Activated naive CD8-positive, alpha-beta T cell treated with anti-CD3 and anti-CD28 coated beads, Interleukin-2, amount 50 U/mL, for 24 hours (primary cell): ENCODE measurements around the gene AKNA.

Experiments used
- ATAC-seq: fragments of 150-1000 bp; cut with Tn5 transposase; one replicate; pipeline ENCODE4 v1.10.0; 2021
- DNase-seq: peaks from one replicate; pipeline ENCODE4 v3.0.0; 2021
- H3K27ac Mint-ChIP-seq: one replicate; pipeline ENCODE4 v1.8.0; 2021; ENCODE audit warnings: mild to moderate bottlenecking, mixed read lengths
- H3K27me3 Mint-ChIP-seq: one replicate; pipeline ENCODE4 v1.8.0; 2021; ENCODE audit warnings: mixed read lengths
- H3K36me3 Mint-ChIP-seq: one replicate; pipeline ENCODE4 v1.8.0; 2021; ENCODE audit warnings: low read depth, mixed read lengths
- H3K4me1 Mint-ChIP-seq: one replicate; pipeline ENCODE4 v1.8.0; 2021; ENCODE audit warnings: mixed read lengths
- H3K4me3 Mint-ChIP-seq: one replicate; pipeline ENCODE4 v1.8.0; 2021; ENCODE audit warnings: mild to moderate bottlenecking, moderate library complexity, mixed read lengths
- H3K9me3 Mint-ChIP-seq: one replicate; pipeline ENCODE4 v1.8.0; 2021; ENCODE audit warnings: mixed read lengths

AKNA gene

GRCh38 chr9:114369216-114370130 is 18.3 kb downstream of the AKNA start:
- H3K4me3 Mint-ChIP-seq, result no peak overlapping the region

GRCh38 chr9:114367772-114368569 is 19.8 kb downstream of the AKNA start:
- Mint-ChIP-seq H3K4me3 (no peak overlapping the region), H3K27me3 (no peaks in the 10 kb centered on the region), H3K36me3 (peaks cover 82% of the 10 kb centered on the region), H3K4me1 (peaks cover 90% of the 10 kb centered on the region), H3K27ac (peak overlapping the region; percentile 86), H3K9me3 (peaks cover 3% of the 10 kb centered on the region)
- no peak for DNase-seq
- no peak for ATAC-seq

More at GRCh38 chr9:114369216-114370130, 18.3 kb downstream of the AKNA start:
- H3K36me3 Mint-ChIP-seq, result peaks cover 78% of the 10 kb centered on the region
- ATAC-seq, result no peak
- peaks cover 3% of the 10 kb centered on the region for H3K9me3 Mint-ChIP-seq
- H3K27ac Mint-ChIP-seq, result peak overlapping the region; percentile 74
- H3K27me3 Mint-ChIP-seq, result no peaks in the 10 kb centered on the region
- DNase-seq, result no peak
- peaks cover 90% of the 10 kb centered on the region for H3K4me1 Mint-ChIP-seq

- H3K9me3 Mint-ChIP-seq, result peaks cover 3% of the 10 kb centered on the region
- H3K36me3 Mint-ChIP-seq, result peaks cover 81% of the 10 kb centered on the region
- peaks cover 89% of the 10 kb centered on the region for H3K4me1 Mint-ChIP-seq
- H3K27ac Mint-ChIP-seq, result peak overlapping the region; percentile 86
- H3K27me3 Mint-ChIP-seq, result no peaks in the 10 kb centered on the region
- DNase-seq (no peak), ATAC-seq (no peak)
- peak overlapping the region; percentile 53 for H3K4me3 Mint-ChIP-seq
Observed at GRCh38 chr9:114367366-114367765, 20.4 kb downstream of the AKNA start.

GRCh38 chr9:114366334-114367128 is 21.3 kb downstream of the AKNA start:
- H3K4me1 Mint-ChIP-seq, result peaks cover 82% of the 10 kb centered on the region
- H3K9me3 Mint-ChIP-seq, result peaks cover 3% of the 10 kb centered on the region
- peaks cover 81% of the 10 kb centered on the region for H3K36me3 Mint-ChIP-seq
- peak overlapping the region; percentile 86 for H3K27ac Mint-ChIP-seq
- peak; percentile 50 for ATAC-seq
- peak overlapping the region; percentile 53 for H3K4me3 Mint-ChIP-seq
- no peaks in the 10 kb centered on the region for H3K27me3 Mint-ChIP-seq
- DNase-seq, result no peak

GRCh38 chr9:114365194-114365593 is 22.6 kb downstream of the AKNA start:
- no peak overlapping the region for H3K4me3 Mint-ChIP-seq
- no peaks in the 10 kb centered on the region for H3K27me3 Mint-ChIP-seq
- DNase-seq (no peak), ATAC-seq (no peak)
- H3K36me3 Mint-ChIP-seq, result peaks cover 87% of the 10 kb centered on the region
- peaks cover 81% of the 10 kb centered on the region for H3K4me1 Mint-ChIP-seq
- peaks cover 3% of the 10 kb centered on the region for H3K9me3 Mint-ChIP-seq
- H3K27ac Mint-ChIP-seq, result peak overlapping the region; percentile 93

GRCh38 chr9:114364134-114365041 is 23.4 kb downstream of the AKNA start:
- H3K9me3 Mint-ChIP-seq, result no peaks in the 10 kb centered on the region
- peak overlapping the region; percentile 55 for H3K4me3 Mint-ChIP-seq
- DNase-seq, result no peak
- H3K4me1 Mint-ChIP-seq, result peaks cover 82% of the 10 kb centered on the region
- peaks cover 86% of the 10 kb centered on the region for H3K36me3 Mint-ChIP-seq
- H3K27ac Mint-ChIP-seq, result peak overlapping the region; percentile 93
- peak; percentile 49 for ATAC-seq
- no peaks in the 10 kb centered on the region for H3K27me3 Mint-ChIP-seq

- H3K36me3 Mint-ChIP-seq, result peaks cover 88% of the 10 kb centered on the region
- H3K27ac Mint-ChIP-seq, result peak overlapping the region; percentile 93
- peak overlapping the region; percentile 55 for H3K4me3 Mint-ChIP-seq
- ATAC-seq (peak; percentile 75), DNase-seq (no peak)
- peaks cover 80% of the 10 kb centered on the region for H3K4me1 Mint-ChIP-seq
- H3K9me3 Mint-ChIP-seq, result no peaks in the 10 kb centered on the region
- no peaks in the 10 kb centered on the region for H3K27me3 Mint-ChIP-seq
Observed at GRCh38 chr9:114363424-114363823, 24.4 kb downstream of the AKNA start.

- H3K4me3 Mint-ChIP-seq, result no peak overlapping the region
- no peaks in the 10 kb centered on the region for H3K27me3 Mint-ChIP-seq
- no peaks in the 10 kb centered on the region for H3K9me3 Mint-ChIP-seq
- DNase-seq, result no peak
- ATAC-seq, result no peak
- peak overlapping the region; percentile 93 for H3K27ac Mint-ChIP-seq
- H3K36me3 Mint-ChIP-seq, result peaks cover 85% of the 10 kb centered on the region
- peaks cover 72% of the 10 kb centered on the region for H3K4me1 Mint-ChIP-seq
Observed at GRCh38 chr9:114362394-114362793, 25.4 kb downstream of the AKNA start.

- DNase-seq (no peak), ATAC-seq (no peak)
- Mint-ChIP-seq H3K36me3 (peaks cover 83% of the 10 kb centered on the region), H3K27me3 (no peaks in the 10 kb centered on the region), H3K4me3 (no peak overlapping the region), H3K9me3 (no peaks in the 10 kb centered on the region), H3K27ac (peak overlapping the region; percentile 87), H3K4me1 (peaks cover 65% of the 10 kb centered on the region)
Observed at GRCh38 chr9:114361542-114361941, 26.2 kb downstream of the AKNA start.

GRCh38 chr9:114359801-114360200 is 28.0 kb downstream of the AKNA start:
- ATAC-seq (no peak), DNase-seq (no peak)
- no peaks in the 10 kb centered on the region for H3K9me3 Mint-ChIP-seq
- peaks cover 51% of the 10 kb centered on the region for H3K4me1 Mint-ChIP-seq
- H3K27me3 Mint-ChIP-seq, result no peaks in the 10 kb centered on the region
- no peak overlapping the region for H3K4me3 Mint-ChIP-seq
- peak overlapping the region; percentile 87 for H3K27ac Mint-ChIP-seq
- peaks cover 73% of the 10 kb centered on the region for H3K36me3 Mint-ChIP-seq

GRCh38 chr9:114357911-114358328 is 29.9 kb downstream of the AKNA start:
- Mint-ChIP-seq H3K27ac (peak overlapping the region; percentile 77), H3K27me3 (no peaks in the 10 kb centered on the region), H3K9me3 (no peaks in the 10 kb centered on the region), H3K36me3 (peaks cover 67% of the 10 kb centered on the region), H3K4me1 (peaks cover 43% of the 10 kb centered on the region), H3K4me3 (no peak overlapping the region)
- DNase-seq (no peak), ATAC-seq (no peak)

GRCh38 chr9:114357360-114357759 is 30.4 kb downstream of the AKNA start:
- no peak for ATAC-seq
- Mint-ChIP-seq H3K4me3 (no peak overlapping the region), H3K27me3 (no peaks in the 10 kb centered on the region), H3K4me1 (peaks cover 45% of the 10 kb centered on the region), H3K36me3 (peaks cover 66% of the 10 kb centered on the region), H3K27ac (peak overlapping the region; percentile 77), H3K9me3 (no peaks in the 10 kb centered on the region)
- no peak for DNase-seq

- Mint-ChIP-seq H3K4me1 (peaks cover 49% of the 10 kb centered on the region), H3K27ac (peak overlapping the region; percentile 77), H3K36me3 (peaks cover 66% of the 10 kb centered on the region), H3K27me3 (no peaks in the 10 kb centered on the region), H3K9me3 (no peaks in the 10 kb centered on the region), H3K4me3 (no peak overlapping the region)
- no peak for DNase-seq
- no peak for ATAC-seq
Observed at GRCh38 chr9:114356792-114357191, 31.0 kb downstream of the AKNA start.
